ENCODE results near the gene ATP6V0A1. TPM values are rescaled to one million over a fixed set of nuclear protein-coding genes. Genes with fewer than 3 reads are reported as not detected.
"Not testable (repeated sequence)": the region's sequence is repeated elsewhere in the genome, so short reads cannot be mapped to it uniquely, and the experiment has no call there.

Gene ATP6V0A1
- total RNA-seq, 1 experiment from 2014 or later: 54.6 TPM

GRCh38 chr17:42541041-42541833, 82.6 kb downstream of the ATP6V0A1 start:
- TF ChIP-seq EZH2 (IDR thresholded peaks at IDR 0.05; ENCODE audit: borderline replicate concordance, low read depth, low read length, poor library complexity, severe bottlenecking) (no peak), CTCF (conservative IDR thresholded peaks at IDR 0.05; ENCODE audit: low read depth, low read length) (no peak)
- Histone ChIP-seq H3K9me3 (ENCODE audit: low read depth, low read length, poor library complexity, severe bottlenecking) (no peaks in the 10 kb centered on the region), H3K27me3 (replicated peaks; ENCODE audit: insufficient read depth, low read depth, low read length, poor library complexity) (no peaks in the 10 kb centered on the region), H3K36me3 (ENCODE audit: insufficient read depth, low read length, poor library complexity, severe bottlenecking) (no peaks in the 10 kb centered on the region), H3K27ac (ENCODE audit: low read depth, low read length, poor library complexity, severe bottlenecking) (no peak overlapping the region), H3K4me1 (ENCODE audit: insufficient read depth, low read length, poor library complexity, severe bottlenecking) (no peaks in the 10 kb centered on the region), H3K4me3 (ENCODE audit: low read depth, low read length, poor library complexity, severe bottlenecking) (no peak overlapping the region)
- no peak for DNase-seq (ENCODE audit: low spot score)
- ChIA-PET CTCF (no interaction called here), POLR2A (ENCODE audit: low non-redundant PET) (no interaction called here)
- intact Hi-C loops (cut with micrococcal nuclease; ENCODE audit: unreplicated experiment): no loop called here
- no TSS peak for BruUV-seq (replicated peaks)

DNA sequence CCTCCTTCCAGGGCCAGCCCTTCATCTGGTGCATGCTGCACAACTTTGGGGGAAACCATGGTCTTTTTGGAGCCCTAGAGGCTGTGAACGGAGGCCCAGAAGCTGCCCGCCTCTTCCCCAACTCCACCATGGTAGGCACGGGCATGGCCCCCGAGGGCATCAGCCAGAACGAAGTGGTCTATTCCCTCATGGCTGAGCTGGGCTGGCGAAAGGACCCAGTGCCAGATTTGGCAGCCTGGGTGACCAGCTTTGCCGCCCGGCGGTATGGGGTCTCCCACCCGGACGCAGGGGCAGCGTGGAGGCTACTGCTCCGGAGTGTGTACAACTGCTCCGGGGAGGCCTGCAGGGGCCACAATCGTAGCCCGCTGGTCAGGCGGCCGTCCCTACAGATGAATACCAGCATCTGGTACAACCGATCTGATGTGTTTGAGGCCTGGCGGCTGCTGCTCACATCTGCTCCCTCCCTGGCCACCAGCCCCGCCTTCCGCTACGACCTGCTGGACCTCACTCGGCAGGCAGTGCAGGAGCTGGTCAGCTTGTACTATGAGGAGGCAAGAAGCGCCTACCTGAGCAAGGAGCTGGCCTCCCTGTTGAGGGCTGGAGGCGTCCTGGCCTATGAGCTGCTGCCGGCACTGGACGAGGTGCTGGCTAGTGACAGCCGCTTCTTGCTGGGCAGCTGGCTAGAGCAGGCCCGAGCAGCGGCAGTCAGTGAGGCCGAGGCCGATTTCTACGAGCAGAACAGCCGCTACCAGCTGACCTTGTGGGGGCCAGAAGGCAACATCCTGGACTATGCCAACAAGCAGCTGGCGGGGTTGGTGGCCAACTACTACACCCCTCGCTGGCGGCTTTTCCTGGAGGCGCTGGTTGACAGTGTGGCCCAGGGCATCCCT, 84.8 kb downstream of the ATP6V0A1 start:
- Histone ChIP-seq H3K9me3 (ENCODE audit: low read depth, low read length, poor library complexity, severe bottlenecking) (no peaks in the 10 kb centered on the region), H3K36me3 (ENCODE audit: insufficient read depth, low read length, poor library complexity, severe bottlenecking) (no peaks in the 10 kb centered on the region), H3K4me1 (ENCODE audit: insufficient read depth, low read length, poor library complexity, severe bottlenecking) (no peaks in the 10 kb centered on the region), H3K27me3 (replicated peaks; ENCODE audit: insufficient read depth, low read depth, low read length, poor library complexity) (no peaks in the 10 kb centered on the region), H3K27ac (ENCODE audit: low read depth, low read length, poor library complexity, severe bottlenecking) (no peak overlapping the region), H3K4me3 (ENCODE audit: low read depth, low read length, poor library complexity, severe bottlenecking) (no peak overlapping the region)
- ChIA-PET POLR2A (ENCODE audit: low non-redundant PET) (no interaction called here), CTCF (no interaction called here)
- TF ChIP-seq CTCF (conservative IDR thresholded peaks at IDR 0.05; ENCODE audit: low read depth, low read length): no peak
- no peak for TF ChIP-seq EZH2 (IDR thresholded peaks at IDR 0.05; ENCODE audit: borderline replicate concordance, low read depth, low read length, poor library complexity, severe bottlenecking)
- DNase-seq (ENCODE audit: low spot score): no peak
- no TSS peak for BruUV-seq (replicated peaks)
- intact Hi-C loops (cut with micrococcal nuclease; ENCODE audit: unreplicated experiment): no loop called here

- TF ChIP-seq CTCF (conservative IDR thresholded peaks at IDR 0.05; ENCODE audit: low read depth, low read length) (no peak), EZH2 (IDR thresholded peaks at IDR 0.05; ENCODE audit: borderline replicate concordance, low read depth, low read length, poor library complexity, severe bottlenecking) (no peak)
- ChIA-PET POLR2A (ENCODE audit: low non-redundant PET) (no interaction called here), CTCF (no interaction called here)
- Histone ChIP-seq H3K4me3 (ENCODE audit: low read depth, low read length, poor library complexity, severe bottlenecking) (no peak overlapping the region), H3K27ac (ENCODE audit: low read depth, low read length, poor library complexity, severe bottlenecking) (no peak overlapping the region), H3K27me3 (replicated peaks; ENCODE audit: insufficient read depth, low read depth, low read length, poor library complexity) (no peaks in the 10 kb centered on the region), H3K4me1 (ENCODE audit: insufficient read depth, low read length, poor library complexity, severe bottlenecking) (no peaks in the 10 kb centered on the region), H3K36me3 (ENCODE audit: insufficient read depth, low read length, poor library complexity, severe bottlenecking) (no peaks in the 10 kb centered on the region), H3K9me3 (ENCODE audit: low read depth, low read length, poor library complexity, severe bottlenecking) (no peaks in the 10 kb centered on the region)
- no TSS peak for BruUV-seq (replicated peaks)
- intact Hi-C loops (cut with micrococcal nuclease; ENCODE audit: unreplicated experiment): no loop called here
- no peak for DNase-seq (ENCODE audit: low spot score)
These were observed 86.2 kb downstream of the ATP6V0A1 start for GRCh38 chr17:42544874-42545283.

DNA sequence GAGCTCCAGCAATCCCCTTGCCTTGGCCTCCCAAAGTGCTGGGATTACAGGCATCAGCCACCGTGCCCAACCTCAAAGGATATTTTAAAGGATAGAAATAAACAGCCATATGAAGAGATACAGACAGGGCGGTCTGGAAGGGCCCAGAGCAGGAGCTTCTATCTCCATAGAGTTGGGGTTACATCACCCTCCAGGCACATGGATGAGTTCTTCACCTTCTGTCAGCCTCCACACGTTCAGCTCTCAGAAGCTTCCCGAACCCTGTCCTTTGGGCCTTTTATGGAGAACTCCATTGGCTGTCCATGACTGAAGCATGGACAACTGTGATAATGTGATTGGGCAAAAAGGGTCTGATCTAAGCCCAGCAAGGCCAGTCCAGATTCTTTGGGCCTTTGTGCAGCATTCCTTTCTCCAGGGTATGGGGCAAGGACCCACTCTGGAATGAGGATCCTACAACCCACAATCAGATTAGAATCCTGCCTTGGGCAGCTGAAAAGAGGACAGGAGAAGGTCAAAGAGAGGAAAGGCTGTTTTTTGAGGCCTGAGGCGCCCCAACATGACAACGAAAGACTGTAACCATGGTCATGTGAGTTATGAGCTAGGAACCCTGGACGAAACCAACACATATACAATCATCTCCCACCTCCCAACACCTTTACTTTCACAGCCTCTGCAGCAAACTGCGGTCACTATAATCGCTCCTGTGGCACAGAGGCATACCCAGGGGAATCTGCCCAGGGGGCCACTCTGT, 87.3 kb downstream of the ATP6V0A1 start:
- DNase-seq (ENCODE audit: low spot score); H3K9me3 ChIP-seq (ENCODE audit: low read depth, low read length, poor library complexity, severe bottlenecking); intact Hi-C loops (cut with micrococcal nuclease; ENCODE audit: unreplicated experiment); CTCF ChIA-PET; H3K27me3 ChIP-seq (replicated peaks; ENCODE audit: insufficient read depth, low read depth, low read length, poor library complexity); H3K4me1 ChIP-seq (ENCODE audit: insufficient read depth, low read length, poor library complexity, severe bottlenecking); H3K4me3 ChIP-seq (ENCODE audit: low read depth, low read length, poor library complexity, severe bottlenecking); H3K27ac ChIP-seq (ENCODE audit: low read depth, low read length, poor library complexity, severe bottlenecking); H3K36me3 ChIP-seq (ENCODE audit: insufficient read depth, low read length, poor library complexity, severe bottlenecking); POLR2A ChIA-PET (ENCODE audit: low non-redundant PET); BruUV-seq (replicated peaks): not testable (repeated sequence)
